ENCODE measurements around the gene AMIGO2.
A peak's percentile ranks its signal among the peaks of the same experiment; 100 is the strongest.

AMIGO2 gene

DNA sequence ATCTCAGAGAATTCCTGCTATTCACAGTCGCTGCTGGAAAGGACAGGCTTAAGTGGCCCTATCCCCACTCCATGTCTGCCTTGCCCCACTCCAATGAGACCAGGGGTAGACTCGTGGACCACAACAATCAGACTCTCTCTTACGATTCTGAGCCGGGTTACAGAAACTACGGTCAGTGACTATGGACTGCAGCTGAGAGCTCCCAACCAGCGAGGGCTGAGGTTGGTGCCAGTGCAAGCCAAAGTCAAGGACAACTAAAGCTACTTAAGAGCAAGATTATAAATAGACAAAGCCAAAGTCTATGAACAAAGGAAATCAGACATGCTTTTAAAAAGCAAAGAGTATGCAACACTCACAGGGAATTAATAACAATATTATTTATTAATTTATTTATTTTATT is 18.3 kb upstream of the AMIGO2 start:
- no peak for DNase-seq (ENCODE audit: low read depth)

DNA sequence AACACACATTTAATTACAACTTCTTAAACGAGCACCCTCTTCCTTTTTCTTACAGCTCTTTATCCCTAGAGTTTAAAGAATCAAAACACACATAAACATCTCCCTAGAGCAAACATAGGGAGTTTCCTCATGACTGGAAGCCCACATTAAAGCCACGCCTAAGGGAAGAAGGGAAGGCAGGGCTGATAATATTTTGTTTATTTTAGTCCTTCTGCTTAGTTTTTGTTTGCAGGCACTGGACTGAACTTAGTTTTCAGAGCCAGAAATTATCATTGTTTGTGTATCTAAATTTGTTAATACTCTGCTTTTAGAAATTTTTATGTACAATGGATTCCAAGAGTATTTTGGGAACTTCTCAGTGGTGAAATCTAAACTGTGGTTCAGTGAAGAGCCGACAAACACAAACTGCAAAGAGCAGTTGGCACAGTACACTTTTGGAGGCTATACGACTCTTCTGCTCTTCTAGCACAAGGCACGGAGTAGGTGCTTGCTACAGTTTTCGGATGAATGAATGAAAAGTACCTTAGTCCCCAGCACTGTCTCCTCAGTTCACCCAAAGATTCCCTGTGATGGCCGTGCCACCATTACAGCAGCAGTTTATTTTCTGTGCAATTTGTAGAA is 17.6 kb upstream of the AMIGO2 start:
- DNase-seq (ENCODE audit: low read depth) = no peak

DNA sequence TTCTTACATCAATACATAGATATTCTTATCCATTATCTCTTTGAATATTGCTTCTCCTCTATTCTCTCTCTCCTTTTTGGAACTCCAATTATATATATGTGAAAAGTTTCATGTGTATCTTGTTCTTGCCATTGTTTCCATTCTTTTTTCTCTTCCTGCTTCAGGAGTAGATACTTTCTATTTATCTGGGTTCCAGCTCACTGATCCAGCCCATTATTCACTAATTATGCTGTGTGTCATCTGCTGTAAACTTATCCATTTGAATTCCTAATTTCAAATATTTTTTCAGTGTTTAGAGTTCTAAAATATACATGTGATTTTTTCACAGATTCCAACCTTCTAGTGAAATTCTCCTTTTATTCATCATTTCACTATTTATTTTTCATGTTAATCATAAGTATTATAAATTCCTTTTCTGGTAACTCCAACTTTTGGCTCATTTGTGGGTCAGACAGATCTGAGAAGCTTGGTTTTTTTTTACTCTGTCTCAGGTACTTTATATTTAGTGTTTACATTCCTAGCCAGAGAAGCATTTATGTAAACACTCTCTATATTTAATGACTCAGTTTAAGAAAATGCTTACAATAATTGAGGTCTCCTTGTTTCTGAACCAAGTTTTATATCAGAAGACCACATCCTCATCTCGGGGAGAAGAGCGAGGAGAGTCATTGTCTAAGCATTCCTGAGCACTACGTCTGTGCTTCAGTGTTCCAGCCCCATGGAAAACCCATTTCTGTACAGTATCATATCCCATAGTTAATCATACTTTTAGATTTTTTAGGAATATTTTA is 15.9 kb upstream of the AMIGO2 start:
- DNase-seq (ENCODE audit: low read depth) = no peak

DNA sequence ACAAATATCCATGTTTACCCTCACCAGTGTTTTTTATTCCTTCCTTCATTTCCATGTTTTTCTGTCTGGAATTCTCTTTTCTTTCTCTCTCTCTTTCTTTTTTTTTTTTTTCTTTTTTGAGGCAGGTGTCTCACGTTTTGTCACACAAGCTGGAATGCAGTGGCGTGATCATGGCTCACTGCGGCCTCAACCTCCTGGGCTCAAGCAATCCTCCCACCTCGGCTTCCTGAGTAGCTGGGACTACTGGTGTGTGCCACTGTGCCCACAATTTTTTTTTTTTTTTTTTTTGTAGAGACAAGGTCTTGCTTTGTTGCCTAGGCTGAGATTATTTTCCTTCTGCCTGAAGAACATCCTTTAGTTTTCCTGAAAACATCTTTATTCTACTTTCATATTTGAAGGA is 15.0 kb upstream of the AMIGO2 start:
- DNase-seq (ENCODE audit: low read depth) = no peak

DNA sequence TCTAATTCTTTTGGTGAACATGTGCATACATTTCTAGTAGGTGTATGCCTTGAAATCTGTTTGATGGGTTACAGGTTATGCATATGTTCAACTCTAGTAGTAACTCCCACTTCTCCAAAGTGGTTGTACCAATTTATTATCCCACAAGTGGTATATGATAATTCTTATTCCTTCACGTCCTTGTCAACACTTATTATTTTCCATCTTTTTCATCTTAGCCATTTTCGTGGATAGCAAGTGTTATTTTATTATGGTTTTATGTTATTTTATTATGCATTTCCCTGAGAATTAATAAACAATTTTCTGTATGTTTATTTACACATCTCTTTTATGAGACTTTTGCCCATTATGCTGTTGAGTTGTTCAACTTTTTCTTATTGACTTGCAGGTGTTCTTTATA is 11.2 kb upstream of the AMIGO2 start:
- DNase-seq (ENCODE audit: low read depth) = no peak

DNA sequence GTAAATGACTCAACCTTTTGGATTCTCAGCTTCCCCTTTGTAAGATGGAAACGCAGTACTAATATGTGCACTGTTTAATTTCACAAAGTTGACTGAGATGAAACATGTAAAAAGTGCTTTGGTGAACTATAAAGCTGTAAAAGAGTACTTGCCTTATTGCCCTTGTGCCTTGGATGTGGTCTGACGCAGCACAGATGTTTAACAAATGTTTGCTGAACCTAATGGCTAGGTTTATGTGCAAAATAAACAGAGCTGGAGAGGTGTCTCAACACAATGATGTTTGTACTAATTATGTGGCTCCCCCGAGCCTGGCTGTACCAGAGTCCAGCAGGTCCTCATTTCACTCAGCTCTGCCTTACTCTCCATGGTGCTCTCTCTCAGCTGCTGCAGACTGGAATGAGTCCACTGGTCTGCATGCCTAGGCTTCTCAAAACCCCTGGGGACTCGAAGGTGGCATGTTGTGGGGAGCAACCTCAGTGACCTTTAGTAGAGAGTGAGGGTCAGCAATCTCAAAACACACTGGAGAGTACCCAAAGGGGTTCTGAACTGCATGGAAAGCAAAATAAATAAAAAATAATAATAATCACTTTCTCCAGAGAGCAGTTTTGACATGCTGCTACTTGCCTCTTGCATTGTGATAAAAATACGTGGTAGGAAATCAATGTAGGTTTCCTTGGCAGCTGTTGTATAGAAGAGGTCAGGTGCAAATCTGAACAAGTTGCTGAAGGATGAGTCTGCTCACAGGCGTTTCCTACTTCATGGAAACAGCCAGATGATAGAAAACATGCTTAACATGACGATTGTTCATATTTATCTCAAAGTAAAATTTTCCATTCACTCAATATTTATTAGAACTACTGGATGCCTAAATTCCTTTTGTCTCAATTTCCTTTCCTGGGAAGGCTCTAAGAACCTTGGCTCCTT is 8.5 kb upstream of the AMIGO2 start:
- no peak for DNase-seq (ENCODE audit: low read depth)

DNA sequence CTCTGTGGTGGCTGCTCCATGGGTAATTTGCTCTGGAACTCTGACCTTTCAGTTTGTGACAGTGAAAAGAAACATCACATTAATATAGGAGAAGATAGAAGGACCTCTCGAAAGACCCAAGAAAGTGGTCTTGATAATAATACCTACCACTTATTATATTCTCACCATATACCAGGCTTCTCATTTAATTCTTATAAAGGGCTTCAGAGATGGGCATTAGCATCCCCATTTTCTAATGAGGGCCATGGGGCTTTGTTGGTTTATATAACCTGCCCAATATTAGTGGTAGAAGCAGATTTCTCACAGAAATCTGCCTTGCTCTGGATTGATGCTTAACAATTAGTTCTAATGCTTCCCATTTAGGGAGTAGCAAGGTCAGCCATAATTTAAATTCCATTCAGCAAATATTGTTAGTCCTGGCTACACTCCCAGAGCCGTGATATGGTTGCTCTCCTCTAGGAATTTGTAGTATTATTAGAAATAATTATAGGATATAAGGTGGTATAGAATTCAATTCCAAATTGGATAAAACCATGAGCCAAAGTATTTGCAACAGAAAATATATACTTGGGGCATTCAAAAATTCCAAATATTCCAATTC is 7.4 kb upstream of the AMIGO2 start:
- DNase-seq (ENCODE audit: low read depth) = no peak

DNA sequence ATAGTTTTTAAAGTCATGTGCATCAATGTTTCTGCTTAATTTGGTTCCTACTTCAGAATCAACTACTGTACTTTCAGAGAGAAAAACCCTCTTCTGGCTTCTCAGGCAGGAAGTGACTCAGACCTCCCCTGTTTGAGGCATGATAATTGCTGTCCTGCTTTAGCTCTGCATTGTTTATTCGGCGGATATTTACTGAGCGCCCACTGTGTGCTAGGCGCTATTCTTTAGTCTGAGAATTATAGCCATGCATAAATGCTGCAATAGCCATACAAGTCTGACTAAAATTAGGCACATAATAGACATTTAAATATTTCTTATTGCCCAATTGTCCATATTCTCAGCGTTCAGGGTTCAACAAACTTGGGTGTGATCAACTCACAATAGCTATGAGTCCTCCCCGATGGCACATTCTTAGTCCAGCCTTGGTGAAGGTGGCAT is 6.1 kb upstream of the AMIGO2 start:
- DNase-seq (ENCODE audit: low read depth) = peak; percentile 44

DNA sequence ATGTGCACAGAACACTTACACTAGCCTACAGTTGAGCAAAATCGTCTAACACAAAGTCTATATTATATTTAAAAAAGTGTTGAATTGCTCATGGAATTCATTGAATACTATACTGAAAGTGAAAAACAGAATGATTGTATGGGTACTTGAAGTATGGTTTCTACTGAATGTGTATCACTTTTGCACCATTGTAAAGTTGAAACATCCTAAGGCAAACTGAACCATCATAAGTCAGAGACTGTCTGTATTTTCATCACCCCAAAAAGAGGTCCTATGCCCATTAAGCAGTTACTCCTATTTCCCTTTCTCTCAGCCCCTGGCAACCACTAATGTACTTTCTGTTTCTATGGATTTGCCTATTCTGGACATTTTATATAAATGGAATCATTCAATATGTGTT is 4.4 kb upstream of the AMIGO2 start:
- DNase-seq (ENCODE audit: low read depth) = no peak

DNA sequence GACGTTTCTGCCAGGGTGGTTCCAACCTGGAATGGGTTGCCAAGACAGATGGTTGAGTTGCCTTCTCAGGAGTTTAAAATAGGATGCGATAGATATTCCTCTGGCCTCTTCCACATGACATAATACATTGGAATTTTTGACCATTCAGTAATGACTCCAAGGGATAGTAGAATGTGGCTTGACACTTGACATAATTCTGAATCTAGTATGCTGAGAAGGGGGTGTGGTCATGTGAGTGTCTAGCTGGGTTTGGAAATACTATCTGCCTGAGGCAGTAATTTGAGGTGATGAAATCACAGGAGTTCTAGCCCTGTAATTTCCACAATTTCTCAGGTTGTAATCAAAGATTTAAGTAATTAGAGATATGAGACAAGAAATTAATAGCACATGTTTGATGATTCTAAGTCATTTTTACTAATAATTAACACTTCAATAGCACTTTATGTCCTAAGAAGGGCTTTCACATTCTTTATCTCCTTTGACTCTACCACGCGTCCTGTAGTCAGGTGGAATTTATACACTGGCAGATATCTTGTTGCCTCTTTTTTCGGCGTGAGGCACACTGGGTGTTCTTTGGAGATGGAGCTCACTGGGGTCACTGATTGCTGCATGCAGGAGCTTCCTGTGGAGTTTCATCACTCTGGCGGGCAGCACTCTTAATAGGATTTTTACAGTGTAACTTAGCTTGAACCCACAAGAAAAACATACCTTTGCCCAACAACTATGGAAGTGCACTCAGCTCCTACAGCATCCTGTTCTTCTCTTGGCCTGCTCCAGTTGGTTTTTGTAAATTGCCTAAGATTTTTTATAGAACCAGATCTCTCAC is 3.2 kb upstream of the AMIGO2 start:
- no peak for DNase-seq (ENCODE audit: low read depth)

DNA sequence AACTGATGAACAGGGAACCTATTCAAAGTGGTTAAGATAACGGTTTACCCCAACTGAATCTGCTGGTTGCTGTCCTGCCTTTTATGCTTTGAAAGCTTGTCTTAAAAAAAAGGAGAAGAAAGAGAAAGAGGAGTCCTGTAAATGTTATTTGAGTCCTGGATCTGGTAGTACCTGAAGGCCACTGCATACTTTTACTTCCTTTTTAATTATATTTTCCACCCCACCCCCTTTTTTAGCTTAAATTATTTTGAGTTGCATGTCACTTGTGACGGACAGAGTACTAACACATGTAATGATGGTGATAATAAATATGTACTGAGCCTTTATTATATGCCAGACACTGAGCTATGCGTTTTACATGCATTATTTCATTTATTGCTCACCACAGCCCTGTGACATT is 2.5 kb upstream of the AMIGO2 start:
- no peak for DNase-seq (ENCODE audit: low read depth)

DNA sequence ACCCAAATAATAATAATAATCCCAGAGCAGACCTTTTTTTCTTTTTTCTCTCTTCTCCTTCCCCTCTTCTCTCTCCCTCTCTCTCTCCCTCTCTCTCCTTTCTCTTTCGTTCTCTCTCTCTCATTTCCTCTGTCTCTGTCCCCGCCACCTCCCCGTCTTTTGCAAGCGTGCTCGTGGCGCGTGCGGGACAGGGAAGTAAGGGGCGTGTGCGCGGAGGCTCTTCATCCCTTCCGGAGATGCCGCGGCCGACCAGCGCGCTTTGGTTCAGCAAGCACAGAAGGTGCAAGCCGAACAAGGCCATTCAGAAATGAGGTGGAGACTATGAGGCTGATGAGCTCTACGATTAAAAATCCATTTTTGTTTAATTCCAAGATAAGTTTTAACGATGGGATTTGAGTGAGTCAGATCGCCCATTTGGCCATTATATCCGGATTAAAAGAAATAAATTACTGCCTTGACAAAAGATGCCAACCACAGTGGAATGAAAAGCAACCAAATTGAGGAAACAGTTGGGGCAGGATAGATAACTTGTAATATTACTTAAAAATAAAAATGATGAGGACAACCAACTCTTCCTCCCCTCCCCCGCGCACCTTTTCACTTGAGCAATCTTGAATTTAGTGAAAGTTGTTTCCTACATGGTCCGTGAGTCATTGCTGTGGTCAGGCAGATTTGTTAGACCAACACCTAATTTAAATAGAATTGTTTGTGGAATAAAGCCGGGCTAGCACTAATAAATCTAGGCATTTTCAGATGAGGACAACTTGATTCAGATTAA is 1.2 kb upstream of the AMIGO2 start:
- DNase-seq (ENCODE audit: low read depth) = peak; percentile 44

DNA sequence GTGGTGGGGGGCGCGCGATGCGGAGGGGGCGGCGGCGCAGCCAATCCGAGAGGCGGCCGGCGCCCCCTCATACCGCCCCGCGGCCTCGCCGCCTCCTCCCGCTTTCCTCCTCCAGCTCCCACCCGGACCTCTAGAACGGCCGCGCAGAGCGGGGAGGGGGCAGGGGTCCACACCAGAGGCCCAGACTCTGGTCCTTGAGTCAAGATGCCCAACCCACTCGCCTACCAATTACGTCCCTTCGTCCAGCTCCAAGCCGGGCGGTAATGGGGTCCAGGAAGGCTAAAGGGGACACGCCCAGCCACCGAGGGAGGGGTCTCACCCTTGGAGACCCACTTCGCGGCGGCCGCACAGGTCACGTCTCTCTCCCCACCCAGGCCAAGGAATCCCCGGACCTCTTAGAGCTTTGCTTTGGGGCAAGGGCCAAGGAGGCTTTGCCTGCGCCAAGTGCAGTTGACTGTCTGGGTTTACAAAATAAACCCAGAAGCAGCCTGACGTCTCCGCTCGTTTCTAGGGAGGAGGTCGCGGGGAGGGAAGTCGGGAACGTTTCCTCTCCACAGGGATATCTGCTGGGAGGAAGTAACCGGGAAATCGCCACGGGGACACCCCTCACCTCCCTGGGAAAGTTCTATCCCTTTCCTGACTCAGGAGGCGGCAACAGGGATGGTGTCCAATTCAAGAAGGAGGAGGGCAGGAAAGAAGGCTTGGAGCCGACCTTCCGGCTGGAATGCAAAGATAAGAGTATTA is 394 bp upstream of the AMIGO2 start:
- DNase-seq (ENCODE audit: low read depth) = peak; percentile 32

DNA sequence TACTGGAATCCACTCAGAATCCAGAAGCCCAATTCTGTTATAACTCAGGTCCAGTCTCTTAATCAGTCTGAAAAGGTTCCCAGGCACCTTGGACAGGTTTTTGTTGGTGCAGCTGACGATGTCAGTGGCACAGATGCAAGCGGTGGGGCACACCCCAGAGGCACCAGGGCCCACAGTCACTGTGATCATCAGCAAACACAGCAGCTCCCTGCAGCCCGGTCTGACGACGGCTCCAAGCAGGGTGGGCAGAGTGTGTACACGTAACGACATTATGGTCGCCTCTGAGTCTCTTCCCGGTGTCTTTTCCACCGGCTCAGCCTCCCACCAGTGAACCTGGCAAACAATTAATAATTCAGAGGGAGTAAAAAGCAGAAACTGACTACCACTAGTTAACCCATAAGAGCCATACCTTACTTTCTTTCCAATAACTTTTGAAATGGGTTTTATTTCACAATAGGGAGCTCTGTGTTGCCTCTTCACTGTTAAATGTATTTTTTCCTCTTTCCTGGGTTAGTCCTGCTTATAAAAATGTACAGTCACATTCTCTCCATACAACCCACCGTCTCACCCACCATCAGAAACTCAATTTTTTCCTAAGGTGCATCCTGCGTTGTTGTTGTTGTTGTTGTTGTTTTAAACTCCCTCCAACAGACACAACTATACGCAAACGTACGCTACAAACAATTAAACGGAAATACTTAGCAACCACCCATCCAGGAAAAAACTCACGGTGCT is 859 bp downstream of the AMIGO2 start:
- DNase-seq (ENCODE audit: low read depth) = peak; percentile 26

DNA sequence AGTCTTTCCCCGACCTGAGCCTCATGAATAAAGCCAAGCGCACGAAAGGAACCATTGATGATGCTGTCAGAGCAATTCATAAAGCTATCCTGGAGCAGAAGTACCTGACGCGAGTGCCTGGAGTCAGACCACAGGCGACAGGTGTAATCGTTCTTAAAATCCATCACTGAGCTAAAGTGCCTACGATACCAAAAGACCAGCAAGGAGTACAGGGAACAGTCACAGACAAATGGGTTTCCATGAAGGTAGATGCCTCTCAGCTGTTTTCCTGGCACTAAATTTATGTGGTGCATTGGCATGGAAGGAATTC is 1.7 kb downstream of the AMIGO2 start:
- DNase-seq (ENCODE audit: low read depth) = no peak

DNA sequence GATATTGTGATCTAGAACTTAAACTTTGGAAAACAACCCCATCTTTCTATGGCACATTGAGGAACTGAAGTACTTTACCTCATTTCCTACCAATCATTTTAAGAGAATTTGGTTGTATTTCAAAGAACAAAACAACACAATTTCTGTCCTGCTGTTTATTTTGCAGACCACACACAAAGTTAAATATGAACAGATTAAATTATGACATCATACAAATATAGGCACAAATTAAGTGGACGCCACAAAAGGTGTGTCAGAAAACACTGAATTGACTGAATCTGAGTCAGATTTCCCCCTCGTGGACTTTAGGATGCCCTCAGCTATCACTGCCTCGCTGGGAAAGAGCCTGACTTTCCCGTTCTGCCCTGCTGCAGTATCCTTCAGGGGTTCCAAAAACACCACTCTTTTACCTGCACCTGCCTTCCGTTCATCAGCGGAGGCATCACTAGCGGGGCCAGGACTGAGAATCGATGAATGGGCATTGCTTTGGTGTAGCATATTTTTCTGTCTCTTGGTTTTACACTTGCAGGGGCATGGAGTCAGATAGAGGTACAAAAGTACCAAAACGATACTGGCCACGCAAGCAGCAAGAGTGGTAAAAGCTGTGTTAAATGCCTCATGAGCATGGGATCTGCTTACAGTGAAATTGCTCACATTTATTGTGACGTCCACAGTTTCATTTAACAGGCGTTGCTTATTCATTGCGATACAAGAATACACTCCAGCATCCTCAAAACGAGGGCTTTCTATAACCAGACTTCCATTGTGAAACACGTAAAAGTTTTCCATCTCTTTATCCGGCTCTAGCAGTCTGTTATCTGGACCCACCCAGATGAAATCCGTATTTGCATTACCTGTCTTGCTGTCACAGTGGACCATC is 2.3 kb downstream of the AMIGO2 start:
- DNase-seq (ENCODE audit: low read depth) = no peak

DNA sequence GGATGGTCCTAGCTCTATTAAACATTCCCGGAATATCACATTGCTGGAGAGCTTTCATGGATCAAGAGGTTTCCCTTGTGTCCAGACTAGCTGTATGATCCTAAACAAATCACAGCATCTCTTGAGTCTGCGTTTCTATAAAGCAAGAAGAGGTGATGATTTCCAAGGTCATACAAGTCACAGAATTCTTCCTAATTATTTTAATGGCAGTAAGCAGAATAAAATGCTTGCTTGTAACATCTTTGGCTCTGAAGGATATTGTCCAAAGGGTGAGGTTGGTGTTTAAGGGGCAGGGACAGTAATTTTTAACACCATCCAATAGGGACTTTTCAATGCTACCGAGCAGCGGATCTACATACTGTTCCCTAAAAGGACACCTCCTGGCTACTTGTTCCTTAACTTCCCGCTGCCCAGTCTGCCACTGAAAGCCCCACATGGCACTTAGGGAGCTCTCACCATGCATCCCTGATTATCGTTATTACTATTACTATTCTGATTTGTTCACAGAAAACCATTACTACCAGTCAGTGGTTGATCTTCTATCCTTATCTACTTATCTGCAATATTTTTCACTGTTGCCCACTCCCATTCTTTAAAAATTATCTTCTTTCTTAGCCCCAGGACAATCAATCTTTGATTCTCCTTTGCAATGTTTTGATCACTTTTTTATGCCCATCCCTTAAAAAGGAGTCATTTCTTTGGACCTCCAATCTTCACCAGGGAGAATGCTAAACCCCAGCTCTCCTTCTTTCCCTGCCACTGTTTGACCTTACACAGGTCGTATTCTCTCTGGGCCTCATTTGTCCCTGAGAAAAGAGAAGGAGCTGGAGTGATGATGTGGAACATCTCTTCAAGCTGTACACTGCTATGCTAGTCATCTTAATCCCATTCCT is 4.3 kb downstream of the AMIGO2 start:
- no peak for DNase-seq (ENCODE audit: low read depth)
